WTC11 (cell line): Measurements from ENCODE around the gene ANKRD29. TPM values are rescaled to one million over a fixed set of nuclear protein-coding genes. Genes with fewer than 3 reads are reported as not detected.

Source experiments
- ATAC-seq: fragments of 200-7000 bp; cut with Tn5 transposase; 2 replicates; pipeline ENCODE4 v1.10.0; 2021; ENCODE audit warnings: mild to moderate bottlenecking, moderate library complexity
- CTCF ChIA-PET: fragments of 300-600 bp; sonication (Branson Sonifier 250); formaldehyde crosslinking; loops from one replicate; lab custom pipeline; 2021; ENCODE audit warnings: antibody characterized with exemption; lab: Charles Lee
- POLR2A ChIA-PET: fragments of 350-600 bp; sonication (Branson Sonifier 250); formaldehyde crosslinking; loops from one replicate; lab custom pipeline; 2021; ENCODE audit warnings: antibody characterized with exemption; lab: Charles Lee
- DNase-seq: peaks from one replicate; pipeline ENCODE4 v3.0.0; 2021; ENCODE audit warnings: low spot score
- H3K27ac Mint-ChIP-seq: 2 replicates; pipeline ENCODE4 v1.8.0; 2021; ENCODE audit warnings: mixed read lengths
- H3K27me3 Mint-ChIP-seq: 2 replicates; pipeline ENCODE4 v1.8.0; 2021; ENCODE audit warnings: low read depth, mild to moderate bottlenecking, moderate library complexity, mixed read lengths
- H3K36me3 Mint-ChIP-seq: 2 replicates; pipeline ENCODE4 v1.8.0; 2021; ENCODE audit warnings: mixed read lengths
- H3K4me1 Mint-ChIP-seq: 2 replicates; pipeline ENCODE4 v1.8.0; 2022; ENCODE audit warnings: mixed read lengths
- H3K4me3 Mint-ChIP-seq: 2 replicates; pipeline ENCODE4 v1.8.0; 2021; ENCODE audit warnings: mild to moderate bottlenecking, moderate library complexity, mixed read lengths
- H3K9me3 Mint-ChIP-seq: 2 replicates; pipeline ENCODE4 v1.8.0; 2021; ENCODE audit warnings: mixed read lengths
- ATF2 ChIP-seq: sonication (generic); formaldehyde crosslinking; IDR thresholded peaks from 2 replicates; pipeline ENCODE4 v1.8.1; 2022; ENCODE audit warnings: low read depth, missing genetic modification reagents, borderline replicate concordance
- CREM ChIP-seq: sonication (generic); formaldehyde crosslinking; IDR thresholded peaks from 2 replicates; pipeline ENCODE4 v1.8.1; 2022; ENCODE audit warnings: mild to moderate bottlenecking, missing genetic modification reagents, moderate library complexity
- E2F5 ChIP-seq: sonication (generic); formaldehyde crosslinking; IDR thresholded peaks from 2 replicates; pipeline ENCODE4 v1.8.1; 2022; ENCODE audit warnings: mild to moderate bottlenecking, moderate library complexity, missing genetic modification reagents
- ELF4 ChIP-seq: sonication (generic); formaldehyde crosslinking; IDR thresholded peaks from 2 replicates; pipeline ENCODE4 v1.8.1; 2022; ENCODE audit warnings: low read depth, mild to moderate bottlenecking, moderate library complexity, missing genetic modification reagents
- ERG ChIP-seq: fragments of 250-450 bp; sonication (Bioruptor Pico); IDR thresholded peaks from 2 replicates; pipeline ENCODE4 v1.8.0; 2021; ENCODE audit warnings: mild to moderate bottlenecking
- FOXK1 ChIP-seq: sonication (generic); formaldehyde crosslinking; IDR thresholded peaks from 2 replicates; pipeline ENCODE4 v1.8.0; 2022; ENCODE audit warnings: mild to moderate bottlenecking, moderate library complexity, missing genetic modification reagents
- FOXP1 ChIP-seq: sonication (generic); formaldehyde crosslinking; IDR thresholded peaks from 2 replicates; pipeline ENCODE4 v1.8.0; 2022; ENCODE audit warnings: missing genetic modification reagents, mild to moderate bottlenecking, moderate library complexity, borderline replicate concordance
- FOXP4 ChIP-seq: sonication (generic); formaldehyde crosslinking; IDR thresholded peaks from 2 replicates; pipeline ENCODE4 v1.8.0; 2022; ENCODE audit warnings: mild to moderate bottlenecking, missing genetic modification reagents
- MAX ChIP-seq: sonication (generic); formaldehyde crosslinking; IDR thresholded peaks from 2 replicates; pipeline ENCODE4 v1.8.0; 2022; ENCODE audit warnings: mild to moderate bottlenecking, missing genetic modification reagents
- MLX ChIP-seq: sonication (generic); formaldehyde crosslinking; IDR thresholded peaks from 2 replicates; pipeline ENCODE4 v1.8.1; 2023; ENCODE audit warnings: mild to moderate bottlenecking, missing genetic modification reagents, moderate library complexity
- MXD4 ChIP-seq: fragments of 250-450 bp; sonication (Bioruptor Pico); IDR thresholded peaks from 2 replicates; pipeline ENCODE4 v1.8.0; 2021; ENCODE audit warnings: mild to moderate bottlenecking, moderate library complexity, borderline replicate concordance
- MYBL2 ChIP-seq: sonication (generic); formaldehyde crosslinking; IDR thresholded peaks from 2 replicates; pipeline ENCODE4 v1.8.1; 2023; ENCODE audit warnings: mild to moderate bottlenecking, moderate library complexity, missing genetic modification reagents
- NFE2L1 ChIP-seq: sonication (generic); formaldehyde crosslinking; IDR thresholded peaks from 2 replicates; pipeline ENCODE4 v1.8.1; 2023; ENCODE audit warnings: missing genetic modification reagents
- NR2C2 ChIP-seq: sonication (generic); formaldehyde crosslinking; IDR thresholded peaks from 2 replicates; pipeline ENCODE4 v1.8.0; 2022; ENCODE audit warnings: mild to moderate bottlenecking, missing genetic modification reagents
- RELA ChIP-seq: sonication (generic); formaldehyde crosslinking; IDR thresholded peaks from 2 replicates; pipeline ENCODE4 v1.8.1; 2022; ENCODE audit warnings: missing genetic modification reagents, mild to moderate bottlenecking, borderline replicate concordance
- RORB ChIP-seq: fragments of 250-450 bp; sonication (Bioruptor Pico); IDR thresholded peaks from 2 replicates; pipeline ENCODE4 v1.9.0; 2021; ENCODE audit warnings: mild to moderate bottlenecking
- SMAD4 ChIP-seq: sonication (generic); formaldehyde crosslinking; IDR thresholded peaks from 2 replicates; pipeline ENCODE4 v1.8.0; 2022; ENCODE audit warnings: mild to moderate bottlenecking, missing genetic modification reagents
- TP53 ChIP-seq: sonication (generic); formaldehyde crosslinking; IDR thresholded peaks from 2 replicates; pipeline ENCODE4 v1.8.1; 2023; ENCODE audit warnings: mild to moderate bottlenecking, missing genetic modification reagents
- ZBTB43 ChIP-seq: sonication (generic); formaldehyde crosslinking; IDR thresholded peaks from 2 replicates; pipeline ENCODE4 v1.8.1; 2023; ENCODE audit warnings: mild to moderate bottlenecking, missing genetic modification reagents
- ZNF138 ChIP-seq: sonication (generic); formaldehyde crosslinking; conservative IDR thresholded peaks from 2 replicates; pipeline ENCODE4 v1.8.1; 2022; ENCODE audit warnings: mild to moderate bottlenecking, moderate library complexity, missing genetic modification reagents
- ZNF232 ChIP-seq: sonication (generic); formaldehyde crosslinking; IDR thresholded peaks from 2 replicates; pipeline ENCODE4 v1.8.0; 2022; ENCODE audit warnings: mild to moderate bottlenecking, missing genetic modification reagents
- ZNF263 ChIP-seq: sonication (generic); formaldehyde crosslinking; IDR thresholded peaks from 2 replicates; pipeline ENCODE4 v1.8.1; 2022; ENCODE audit warnings: low read depth, mild to moderate bottlenecking, moderate library complexity, missing genetic modification reagents
- ZNF416 ChIP-seq: fragments of 250-450 bp; sonication (Bioruptor Pico); IDR thresholded peaks from 2 replicates; pipeline ENCODE4 v1.9.0; 2021; ENCODE audit warnings: mild to moderate bottlenecking, inconsistent platforms
- ZNF512 ChIP-seq: sonication (generic); formaldehyde crosslinking; IDR thresholded peaks from 2 replicates; pipeline ENCODE4 v1.8.1; 2022; ENCODE audit warnings: missing genetic modification reagents, borderline replicate concordance
- ZNF671 ChIP-seq: fragments of 250-450 bp; sonication (Bioruptor Pico); IDR thresholded peaks from 2 replicates; pipeline ENCODE4 v1.8.0; 2021; ENCODE audit warnings: mild to moderate bottlenecking
- total RNA-seq: library from RNA; stranded (reverse); gene quantifications from 3 replicates; pipeline ENCODE4 v1.2.3, GENCODE V29; 2021

Gene ANKRD29
- total RNA-seq, 1 experiment from 2014 or later = 4.9 TPM

GRCh38 chr18:23585897-23586248 is 76.8 kb downstream of the ANKRD29 start:
- DNase-seq (no peak), ATAC-seq (peak; percentile 11)
- ChIA-PET POLR2A (no interaction called here), CTCF (interaction anchor here (0.9 to 1.2 kb wide), 2 partner anchors 33 to 117 kb away, joined by 3 to 4 read pairs; no protein-coding TSS in a partner anchor)
- TF ChIP-seq RELA (no peak), TP53 (CRISPR knock-in tag) (no peak), MYBL2 (CRISPR knock-in tag) (no peak), FOXP1 (no peak), ZNF232 (CRISPR knock-in tag) (no peak), ZNF263 (CRISPR knock-in tag) (no peak), ERG (CRISPR knock-in tag) (no peak), MLX (CRISPR knock-in tag) (no peak), ATF2 (no peak)
- Mint-ChIP-seq H3K9me3 (no peaks in the 10 kb centered on the region), H3K27ac (peak overlapping the region; percentile 72), H3K4me1 (peaks cover 27% of the 10 kb centered on the region), H3K36me3 (no peaks in the 10 kb centered on the region), H3K4me3 (peak overlapping the region; percentile 93), H3K27me3 (no peaks in the 10 kb centered on the region)

GRCh38 chr18:23585007-23585871 is 77.5 kb downstream of the ANKRD29 start:
- ChIA-PET CTCF (interaction anchor here (0.6 to 1.2 kb wide), 3 partner anchors 34 to 438 kb away, joined by 3 to 4 read pairs (median 3); no protein-coding TSS in a partner anchor), POLR2A (no interaction called here)
- Mint-ChIP-seq H3K4me3 (peak overlapping the region; percentile 93), H3K27me3 (no peaks in the 10 kb centered on the region), H3K4me1 (peaks cover 34% of the 10 kb centered on the region), H3K27ac (peak overlapping the region; percentile 72), H3K36me3 (no peaks in the 10 kb centered on the region), H3K9me3 (no peaks in the 10 kb centered on the region)
- ATAC-seq = no peak
- TF ChIP-seq CREM (CRISPR knock-in tag) = no peak
- TF ChIP-seq FOXK1 (CRISPR knock-in tag) = no peak
- no peak for TF ChIP-seq NFE2L1 (CRISPR knock-in tag)
- TF ChIP-seq ZNF416 = no peak
- no peak for TF ChIP-seq MXD4 (CRISPR knock-in tag)
- no peak for TF ChIP-seq E2F5 (CRISPR knock-in tag)
- no peak for TF ChIP-seq ZNF512 (CRISPR knock-in tag)
- no peak for TF ChIP-seq ZBTB43
- TF ChIP-seq SMAD4 (CRISPR knock-in tag) = no peak
- TF ChIP-seq MAX (CRISPR knock-in tag) = no peak
- no peak for TF ChIP-seq FOXP1
- TF ChIP-seq ZNF263 (CRISPR knock-in tag) = no peak
- TF ChIP-seq ZNF671 (CRISPR knock-in tag) = no peak
- no peak for TF ChIP-seq RORB
- TF ChIP-seq ELF4 (CRISPR knock-in tag) = no peak
- TF ChIP-seq FOXP4 = no peak
- no peak for TF ChIP-seq NR2C2 (CRISPR knock-in tag)
- TF ChIP-seq ZNF138 = no peak
- DNase-seq = no peak
